ENCODE results near the gene ICE1. TPM values are rescaled to one million over a fixed set of nuclear protein-coding genes. Genes with fewer than 3 reads are reported as not detected.
"Not testable (repeated sequence)": the region's sequence is repeated elsewhere in the genome, so short reads cannot be mapped to it uniquely, and the experiment has no call there.

The ICE1 gene
- total RNA-seq, 2 experiments from 2014 or later = 23.4 to 24.4 TPM

DNA sequence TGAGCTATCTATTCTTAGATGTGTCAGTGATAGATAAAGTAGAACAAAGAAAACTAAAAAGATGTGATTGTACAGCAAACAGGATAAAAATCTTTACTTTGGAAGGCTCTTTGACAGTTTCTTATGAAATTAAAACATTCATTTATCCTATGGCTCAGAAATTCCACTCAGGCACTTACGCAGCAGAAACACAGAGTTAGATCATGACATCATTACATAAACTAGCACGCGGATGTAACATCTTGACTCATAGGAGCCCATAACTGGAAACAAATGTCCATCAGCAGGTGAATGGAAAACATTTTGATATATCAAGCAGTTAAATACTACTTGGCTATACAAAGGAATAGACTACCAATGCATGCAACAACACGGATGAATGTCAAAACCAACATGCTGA lies 45.3 kb downstream of the ICE1 start:
- H3K36me3 Mint-ChIP-seq (ENCODE audit: low read depth) = peaks cover 29% of the 10 kb centered on the region
- no peaks in the 10 kb centered on the region for H3K27me3 Mint-ChIP-seq
- H3K4me1 Mint-ChIP-seq = no peaks in the 10 kb centered on the region
- H3K27ac Mint-ChIP-seq = no peak overlapping the region
- no peak overlapping the region for H3K4me3 Mint-ChIP-seq
- CTCF ChIA-PET = no interaction called here
- DNase-seq = no peak
- no peaks in the 10 kb centered on the region for H3K9me3 Mint-ChIP-seq
- POLR2A ChIA-PET = no interaction called here

DNA sequence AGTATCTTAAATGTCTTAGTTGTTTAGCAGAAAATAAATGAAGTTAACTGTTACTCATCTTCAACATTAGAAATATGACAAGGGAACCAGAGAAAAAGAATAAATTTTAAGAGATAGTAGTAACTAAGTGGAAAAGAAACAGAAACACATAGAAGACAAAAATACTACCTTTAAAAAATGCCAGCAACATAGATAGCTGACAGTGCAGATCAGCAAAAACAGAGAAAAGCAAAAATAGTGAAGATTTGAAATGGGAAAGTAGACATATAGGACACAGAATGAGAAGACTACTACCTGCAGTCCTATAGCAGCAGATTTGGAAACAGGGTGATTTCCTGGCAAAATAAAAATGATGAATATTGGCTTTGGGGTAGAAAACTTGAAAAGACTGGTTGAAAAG lies 48.5 kb downstream of the ICE1 start:
- Mint-ChIP-seq H3K27ac (no peak overlapping the region), H3K4me1 (no peaks in the 10 kb centered on the region), H3K4me3 (no peak overlapping the region), H3K36me3 (ENCODE audit: low read depth) (peaks cover 28% of the 10 kb centered on the region), H3K27me3 (no peaks in the 10 kb centered on the region), H3K9me3 (no peaks in the 10 kb centered on the region)
- ChIA-PET CTCF (no interaction called here), POLR2A (interaction anchor here (1.0 kb wide), 1 partner anchor 49 kb away, joined by 3 read pairs; no protein-coding TSS in a partner anchor)
- no peak for DNase-seq

DNA sequence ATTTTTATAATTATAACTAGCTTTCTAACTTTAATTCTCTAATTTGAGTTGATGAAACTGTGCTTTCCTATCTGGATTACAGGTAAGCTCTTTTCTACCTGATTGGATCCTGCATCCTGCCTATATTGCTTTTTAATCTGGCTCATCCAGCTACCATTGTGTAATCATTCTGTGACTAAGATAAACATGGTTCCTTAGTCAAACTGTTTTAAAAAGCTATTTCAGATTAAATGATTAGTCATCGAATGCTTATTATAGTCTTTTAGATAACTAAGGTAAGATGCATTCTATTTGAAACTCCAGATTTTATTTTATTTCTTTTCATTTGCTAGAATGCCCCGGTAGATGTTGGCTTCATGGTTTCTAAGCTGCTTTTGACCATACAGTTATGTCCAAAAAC lies 50.7 kb downstream of the ICE1 start:
- no peak for DNase-seq
- POLR2A ChIA-PET = no interaction called here

DNA sequence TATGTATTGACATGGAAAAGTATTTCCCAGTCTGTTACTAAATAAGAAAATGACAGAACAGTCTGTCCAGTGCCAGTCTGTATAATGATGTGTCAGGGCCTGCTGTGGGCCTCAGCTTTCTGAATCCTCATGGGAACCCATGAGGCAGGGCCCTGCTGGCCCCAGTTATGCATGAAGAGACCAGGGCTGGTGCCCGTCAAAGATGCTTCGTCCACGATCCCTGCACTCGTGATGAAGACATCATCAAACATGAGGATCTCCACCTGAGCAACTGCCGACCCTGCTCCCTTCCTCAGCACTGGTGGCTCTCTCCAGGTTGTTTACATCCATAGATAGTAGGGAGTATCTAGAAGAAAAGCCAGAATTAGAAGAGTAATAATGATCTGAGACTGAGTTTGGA lies 52.5 kb downstream of the ICE1 start:
- H3K27ac Mint-ChIP-seq = no peak overlapping the region
- ChIA-PET CTCF (no interaction called here), POLR2A (no interaction called here)
- H3K36me3 Mint-ChIP-seq (ENCODE audit: low read depth) = peaks cover 47% of the 10 kb centered on the region
- peaks cover 6% of the 10 kb centered on the region for H3K4me1 Mint-ChIP-seq
- DNase-seq = no peak
- no peaks in the 10 kb centered on the region for H3K27me3 Mint-ChIP-seq
- no peak overlapping the region for H3K4me3 Mint-ChIP-seq
- no peaks in the 10 kb centered on the region for H3K9me3 Mint-ChIP-seq

More for the DNA sequence above, 50.7 kb downstream of the ICE1 start:
- Mint-ChIP-seq H3K27me3 (no peaks in the 10 kb centered on the region), H3K36me3 (ENCODE audit: low read depth) (peaks cover 37% of the 10 kb centered on the region), H3K4me3 (no peak overlapping the region), H3K4me1 (no peaks in the 10 kb centered on the region), H3K9me3 (no peaks in the 10 kb centered on the region), H3K27ac (no peak overlapping the region)
- CTCF ChIA-PET = no interaction called here

DNA sequence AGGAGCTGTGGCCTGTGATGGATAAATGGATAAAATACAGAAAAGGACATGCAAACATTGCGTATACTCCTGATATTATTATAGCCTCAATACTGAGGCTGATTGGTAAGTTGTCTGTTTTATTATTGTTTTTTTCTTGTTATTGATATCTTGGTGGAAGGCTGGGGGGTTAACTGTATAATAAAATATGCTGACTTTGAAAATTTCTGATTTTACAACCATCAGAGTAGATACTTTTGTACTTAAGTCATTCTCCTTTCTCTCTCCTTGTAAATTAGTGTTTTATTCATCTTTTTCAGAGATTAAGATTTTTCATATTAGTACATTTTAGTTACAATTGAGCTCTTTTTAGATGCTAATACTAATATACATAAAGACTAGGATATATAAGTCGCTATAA lies 53.5 kb downstream of the ICE1 start:
- POLR2A ChIA-PET = no interaction called here
- Mint-ChIP-seq H3K36me3 (ENCODE audit: low read depth) (peaks cover 49% of the 10 kb centered on the region), H3K27ac (no peak overlapping the region), H3K27me3 (no peaks in the 10 kb centered on the region), H3K4me1 (peaks cover 13% of the 10 kb centered on the region), H3K9me3 (no peaks in the 10 kb centered on the region), H3K4me3 (no peak overlapping the region)
- CTCF ChIA-PET = no interaction called here
- DNase-seq = no peak

DNA sequence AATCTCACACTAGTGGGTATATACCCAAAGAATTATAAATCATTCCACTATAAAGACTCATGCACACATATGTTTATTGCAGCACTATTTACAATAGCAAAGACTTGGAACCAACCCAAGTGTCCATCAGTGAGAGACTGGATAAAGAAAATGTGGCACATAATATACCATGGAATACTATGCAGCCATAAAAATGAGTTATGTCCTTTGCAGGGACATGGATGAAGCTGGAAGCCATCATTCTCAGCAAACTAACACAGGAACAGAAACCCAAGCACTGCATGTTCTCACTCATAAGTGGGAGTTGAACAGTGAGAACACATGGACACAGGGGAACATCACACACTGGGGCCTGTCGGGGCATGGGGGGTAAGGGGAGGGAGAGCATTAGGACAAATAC lies 57.1 kb downstream of the ICE1 start:
- H3K27ac Mint-ChIP-seq = peak overlapping the region; percentile 42
- H3K27me3 Mint-ChIP-seq, POLR2A ChIA-PET, CTCF ChIA-PET, DNase-seq, H3K9me3 Mint-ChIP-seq, H3K4me3 Mint-ChIP-seq: not testable (repeated sequence)
- peaks cover 47% of the 10 kb centered on the region for H3K36me3 Mint-ChIP-seq (ENCODE audit: low read depth)
- peaks cover 21% of the 10 kb centered on the region for H3K4me1 Mint-ChIP-seq

DNA sequence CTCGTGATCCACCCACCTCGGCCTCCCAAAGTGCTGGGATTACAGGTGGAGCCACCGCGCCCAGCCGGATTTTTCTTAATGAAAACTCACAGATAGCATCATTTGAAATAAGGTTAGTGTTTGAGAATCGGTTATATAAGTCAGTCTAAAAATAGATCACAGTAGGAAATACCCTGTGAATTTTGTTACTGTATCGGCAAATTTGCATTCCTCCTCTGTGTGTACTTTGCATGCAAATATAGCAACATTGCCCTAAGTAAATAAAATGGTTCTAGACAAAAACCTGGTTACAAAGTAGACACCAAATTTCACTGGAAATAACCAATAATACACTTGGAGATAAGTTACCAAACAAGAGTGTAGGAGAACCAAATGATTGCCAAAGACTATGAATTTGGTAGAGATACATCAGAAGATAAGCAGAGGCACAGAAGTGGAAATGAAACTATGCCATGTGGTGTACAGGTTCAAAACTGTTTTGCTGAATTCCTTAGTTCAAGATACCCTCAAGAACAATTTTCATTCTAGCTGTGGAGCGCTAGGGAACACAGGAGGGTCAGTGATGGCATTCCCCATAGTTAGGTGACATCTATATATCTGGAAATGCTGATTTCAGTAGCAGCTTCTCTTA lies 58.1 kb downstream of the ICE1 start:
- Mint-ChIP-seq H3K27me3 (no peaks in the 10 kb centered on the region), H3K36me3 (ENCODE audit: low read depth) (peaks cover 42% of the 10 kb centered on the region), H3K4me3 (no peak overlapping the region), H3K27ac (peak overlapping the region; percentile 76), H3K4me1 (peaks cover 21% of the 10 kb centered on the region), H3K9me3 (no peaks in the 10 kb centered on the region)
- ChIA-PET POLR2A (no interaction called here), CTCF (no interaction called here)
- no peak for DNase-seq

DNA sequence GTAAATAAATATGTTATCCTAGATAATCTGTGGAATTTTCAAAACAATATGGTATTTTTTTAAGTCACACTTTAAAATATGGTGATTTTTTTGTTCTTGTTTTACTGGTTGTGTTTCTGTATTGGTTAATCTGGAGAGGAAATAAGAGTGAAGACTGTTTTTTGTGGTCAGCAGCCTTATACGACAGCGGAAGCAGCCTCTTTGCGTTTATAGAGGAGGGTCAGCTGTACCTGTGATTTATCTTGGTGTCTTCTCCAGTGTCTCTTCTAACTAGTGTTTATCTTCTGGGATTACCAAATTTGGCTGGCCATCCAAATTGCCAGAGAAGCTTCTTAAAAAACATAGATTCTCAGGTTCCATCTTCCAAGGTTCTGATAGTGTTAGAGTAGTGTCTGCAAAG lies 58.7 kb downstream of the ICE1 start:
- ChIA-PET CTCF (no interaction called here), POLR2A (no interaction called here)
- Mint-ChIP-seq H3K27me3 (no peaks in the 10 kb centered on the region), H3K4me1 (peaks cover 24% of the 10 kb centered on the region), H3K36me3 (ENCODE audit: low read depth) (peaks cover 37% of the 10 kb centered on the region), H3K9me3 (no peaks in the 10 kb centered on the region), H3K4me3 (no peak overlapping the region), H3K27ac (peak overlapping the region; percentile 76)
- no peak for DNase-seq

DNA sequence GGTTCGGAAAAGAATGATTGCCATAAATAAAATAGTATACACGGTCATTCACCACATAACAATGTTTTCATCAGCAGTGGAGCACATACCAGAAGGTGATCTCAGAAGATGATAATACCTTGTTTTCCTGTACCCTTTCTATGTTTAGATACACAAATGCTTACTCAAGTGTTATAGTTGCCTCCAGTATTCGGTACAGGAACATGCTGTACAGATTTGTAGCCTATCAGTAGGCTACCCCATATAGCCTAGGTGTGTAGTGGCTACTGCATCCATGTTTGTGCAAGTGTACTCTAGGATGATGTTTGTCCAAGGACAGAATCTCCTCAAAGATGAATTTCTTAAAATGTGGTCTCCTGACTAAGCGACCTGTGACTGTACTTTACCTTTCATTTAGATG lies 59.2 kb downstream of the ICE1 start:
- H3K4me1 Mint-ChIP-seq = peaks cover 24% of the 10 kb centered on the region
- CTCF ChIA-PET = no interaction called here
- no peak overlapping the region for H3K4me3 Mint-ChIP-seq
- peak overlapping the region; percentile 76 for H3K27ac Mint-ChIP-seq
- POLR2A ChIA-PET = no interaction called here
- H3K27me3 Mint-ChIP-seq = no peaks in the 10 kb centered on the region
- H3K36me3 Mint-ChIP-seq (ENCODE audit: low read depth) = peaks cover 33% of the 10 kb centered on the region
- no peak for DNase-seq
- H3K9me3 Mint-ChIP-seq = no peaks in the 10 kb centered on the region

DNA sequence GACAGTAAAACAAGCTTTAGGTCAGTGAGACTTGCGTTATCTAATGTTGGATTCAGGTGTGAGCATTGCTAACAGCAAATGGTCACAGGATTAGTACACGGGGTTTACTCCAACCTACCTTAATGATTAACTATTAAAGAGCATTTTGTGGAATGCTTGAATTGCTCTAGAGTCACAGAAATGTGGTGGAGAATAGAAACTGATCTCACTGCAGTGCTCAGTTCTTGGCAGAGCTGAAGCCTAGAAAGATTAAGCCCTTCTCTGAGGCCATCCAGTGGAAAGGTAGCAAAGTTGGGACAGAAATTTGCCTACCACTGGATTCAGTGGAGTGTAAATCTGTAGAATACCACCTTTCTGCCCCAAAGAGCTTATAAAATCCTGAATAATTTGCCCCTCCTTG lies 60.9 kb downstream of the ICE1 start:
- CTCF ChIA-PET = interaction anchor here (1.4 kb wide), 1 partner anchor 11 kb away, joined by 4 read pairs; no protein-coding TSS in a partner anchor
- no peak for DNase-seq
- Mint-ChIP-seq H3K27ac (no peak overlapping the region), H3K27me3 (no peaks in the 10 kb centered on the region), H3K4me3 (no peak overlapping the region), H3K36me3 (ENCODE audit: low read depth) (peaks cover 17% of the 10 kb centered on the region), H3K9me3 (no peaks in the 10 kb centered on the region), H3K4me1 (peaks cover 24% of the 10 kb centered on the region)
- POLR2A ChIA-PET = no interaction called here

DNA sequence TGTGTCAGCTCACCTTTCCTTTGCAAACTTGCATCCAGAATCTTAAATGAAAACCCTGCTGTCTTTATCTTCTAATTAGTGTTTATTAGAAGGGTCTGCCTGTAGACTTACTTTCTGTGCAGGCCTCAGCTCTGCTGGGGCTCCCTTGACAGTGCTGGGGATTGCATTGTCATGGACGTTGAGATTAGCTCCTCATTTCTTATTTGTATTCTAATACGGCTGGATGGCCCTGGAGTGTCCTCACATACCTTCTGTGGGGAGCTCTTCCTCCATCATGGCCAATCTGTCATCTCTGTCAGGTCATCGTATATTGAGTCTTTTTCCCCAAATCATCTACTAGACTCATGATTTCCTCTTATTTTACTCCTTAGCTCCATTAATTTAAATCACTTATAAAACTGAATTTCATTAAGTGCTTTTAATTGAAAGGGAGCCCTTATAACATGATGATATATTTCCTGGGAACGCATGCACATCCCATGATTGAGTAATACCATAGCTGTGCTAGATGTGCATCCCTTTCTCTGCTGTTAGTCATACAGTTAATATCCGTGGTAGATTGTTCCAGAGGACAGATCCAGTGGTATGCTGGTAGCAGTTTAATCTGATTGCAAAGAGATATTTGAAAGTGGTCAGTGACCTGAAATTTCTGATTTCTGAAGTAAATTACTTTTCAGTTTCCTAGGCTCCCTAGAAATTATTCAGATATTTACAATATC lies 61.6 kb downstream of the ICE1 start:
- H3K4me1 Mint-ChIP-seq = peaks cover 24% of the 10 kb centered on the region
- H3K27me3 Mint-ChIP-seq = no peaks in the 10 kb centered on the region
- CTCF ChIA-PET = interaction anchor here (1.4 kb wide), 1 partner anchor 10 kb away, joined by 4 read pairs; no protein-coding TSS in a partner anchor
- POLR2A ChIA-PET = no interaction called here
- H3K36me3 Mint-ChIP-seq (ENCODE audit: low read depth) = peaks cover 16% of the 10 kb centered on the region
- H3K9me3 Mint-ChIP-seq = no peaks in the 10 kb centered on the region
- no peak overlapping the region for H3K4me3 Mint-ChIP-seq
- no peak for DNase-seq
- no peak overlapping the region for H3K27ac Mint-ChIP-seq

DNA sequence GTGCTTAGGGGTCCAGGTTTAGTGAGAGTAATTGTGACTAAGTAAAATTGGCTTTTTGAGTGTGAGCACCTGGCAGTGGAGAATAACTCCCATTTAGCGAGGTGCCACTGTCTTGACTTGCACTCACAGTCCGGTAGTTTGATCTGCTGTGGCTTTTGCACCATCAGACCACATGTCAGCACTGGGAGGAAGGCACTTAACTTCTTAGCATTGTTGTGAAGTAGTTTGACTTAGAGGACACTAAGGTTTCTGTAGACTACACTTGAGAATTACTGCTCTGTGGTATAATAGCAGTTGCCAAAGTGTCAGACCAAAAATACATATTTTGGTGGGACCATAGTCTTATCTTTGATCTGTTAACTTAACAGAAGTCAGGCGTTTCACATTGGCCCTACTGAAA lies 63.6 kb downstream of the ICE1 start:
- no peak overlapping the region for H3K4me3 Mint-ChIP-seq
- POLR2A ChIA-PET = no interaction called here
- peaks cover 10% of the 10 kb centered on the region for H3K4me1 Mint-ChIP-seq
- H3K27ac Mint-ChIP-seq = no peak overlapping the region
- no peaks in the 10 kb centered on the region for H3K9me3 Mint-ChIP-seq
- peaks cover 6% of the 10 kb centered on the region for H3K36me3 Mint-ChIP-seq (ENCODE audit: low read depth)
- no peaks in the 10 kb centered on the region for H3K27me3 Mint-ChIP-seq
- DNase-seq = no peak
- CTCF ChIA-PET = no interaction called here

DNA sequence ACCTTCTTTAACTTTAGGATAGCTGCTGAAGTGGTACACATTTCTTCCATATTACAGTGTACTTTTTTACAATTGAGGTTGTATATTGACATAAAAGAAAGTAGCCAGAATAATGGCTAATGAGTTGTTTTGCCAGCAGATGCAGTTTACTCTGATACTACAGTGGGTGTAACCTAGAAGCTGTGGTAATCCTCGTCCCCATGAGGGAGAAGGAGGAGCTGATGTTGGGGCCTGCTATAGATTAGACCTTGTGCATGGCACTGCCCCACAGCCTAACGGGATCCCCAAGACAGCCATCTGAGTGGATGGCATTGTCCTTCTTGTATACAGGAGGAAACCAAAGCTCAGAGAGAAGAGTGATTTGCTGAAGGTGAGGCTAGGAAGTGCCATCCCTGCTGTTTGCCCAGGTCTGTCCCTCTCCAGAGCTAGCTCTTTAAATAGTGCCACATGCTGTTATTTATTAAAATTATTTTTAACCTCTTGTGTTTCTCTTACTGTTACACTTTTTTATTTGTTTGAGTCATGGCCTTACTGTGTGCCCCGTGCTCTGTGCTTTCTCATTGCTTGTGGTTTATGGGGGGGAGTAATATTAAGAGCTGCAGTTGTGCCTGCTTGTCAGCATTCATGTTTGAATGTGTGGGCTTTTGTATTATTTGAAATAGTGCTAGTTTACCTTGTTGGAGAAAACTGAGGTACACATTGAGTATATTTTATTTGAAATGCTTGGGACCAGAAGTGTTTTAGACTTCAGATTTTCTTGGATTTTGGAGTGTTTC lies 65.3 kb downstream of the ICE1 start:
- ChIA-PET POLR2A (no interaction called here), CTCF (interaction anchor here (1.4 kb wide), 1 partner anchor 9 kb away, joined by 7 read pairs; no protein-coding TSS in a partner anchor)
- H3K36me3 Mint-ChIP-seq (ENCODE audit: low read depth) = peaks cover 3% of the 10 kb centered on the region
- no peaks in the 10 kb centered on the region for H3K9me3 Mint-ChIP-seq
- H3K27me3 Mint-ChIP-seq = no peaks in the 10 kb centered on the region
- peaks cover 8% of the 10 kb centered on the region for H3K4me1 Mint-ChIP-seq
- H3K4me3 Mint-ChIP-seq = no peak overlapping the region
- DNase-seq = no peak
- H3K27ac Mint-ChIP-seq = no peak overlapping the region

Measured in activated CD4-positive, alpha-beta memory T cell treated with anti-CD3 and anti-CD28 coated beads, Interleukin-2, amount 10 ng/mL, durations not matched to agents 7 days and 5 days (primary cell).